ENCODE data around the gene GIT2. TPM values are rescaled to one million over a fixed set of nuclear protein-coding genes. Genes with fewer than 3 reads are reported as not detected.
A peak's percentile ranks its signal among the peaks of the same experiment; 100 is the strongest.

Gene GIT2
- total and polyA plus RNA-seq, 2 of the 13 experiments (the other 11 are each of a cell fraction or from before 2014, with no cell fraction given), result 18.4 to 19.8 TPM

DNA sequence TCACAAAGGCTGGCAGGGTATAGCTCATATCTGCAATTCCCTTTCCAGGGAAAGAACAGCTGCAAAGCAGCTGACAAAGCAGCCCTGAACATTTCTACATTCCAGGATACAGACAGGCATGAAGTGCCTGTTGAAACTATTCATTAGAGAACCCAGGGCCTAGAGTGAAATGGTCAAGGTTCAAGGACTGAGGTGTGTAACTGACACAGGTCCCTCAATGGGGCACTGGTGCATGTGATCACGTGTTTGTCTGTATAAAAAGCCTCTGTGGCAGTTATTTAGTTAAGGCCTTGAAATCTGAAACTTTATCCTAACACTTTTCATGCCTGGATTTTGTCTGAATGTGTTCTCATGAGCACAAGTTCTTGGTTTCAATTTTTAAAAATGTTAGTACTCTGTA is 47.1 kb downstream of the GIT2 start (continued):
- TF ChIP-seq, protein P1, sequence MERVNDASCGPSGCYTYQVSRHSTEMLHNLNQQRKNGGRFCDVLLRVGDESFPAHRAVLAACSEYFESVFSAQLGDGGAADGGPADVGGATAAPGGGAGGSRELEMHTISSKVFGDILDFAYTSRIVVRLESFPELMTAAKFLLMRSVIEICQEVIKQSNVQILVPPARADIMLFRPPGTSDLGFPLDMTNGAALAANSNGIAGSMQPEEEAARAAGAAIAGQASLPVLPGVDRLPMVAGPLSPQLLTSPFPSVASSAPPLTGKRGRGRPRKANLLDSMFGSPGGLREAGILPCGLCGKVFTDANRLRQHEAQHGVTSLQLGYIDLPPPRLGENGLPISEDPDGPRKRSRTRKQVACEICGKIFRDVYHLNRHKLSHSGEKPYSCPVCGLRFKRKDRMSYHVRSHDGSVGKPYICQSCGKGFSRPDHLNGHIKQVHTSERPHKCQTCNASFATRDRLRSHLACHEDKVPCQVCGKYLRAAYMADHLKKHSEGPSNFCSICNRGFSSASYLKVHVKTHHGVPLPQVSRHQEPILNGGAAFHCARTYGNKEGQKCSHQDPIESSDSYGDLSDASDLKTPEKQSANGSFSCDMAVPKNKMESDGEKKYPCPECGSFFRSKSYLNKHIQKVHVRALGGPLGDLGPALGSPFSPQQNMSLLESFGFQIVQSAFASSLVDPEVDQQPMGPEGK (CRISPR knock-in tag; IDR thresholded peaks at IDR 0.05), result peak; percentile 39; the same call in 1 of the 2 replicates
- TF ChIP-seq PRPF4 (IDR thresholded peaks at IDR 0.05; ENCODE audit: low read depth, low read length, poor library complexity, severe bottlenecking) (no peak), POLR2AphosphoS2 (IDR thresholded peaks at IDR 0.05; ENCODE audit: low read depth, low read length) (no peak), ZNF451 (CRISPR knock-in tag; IDR thresholded peaks at IDR 0.05) (no peak), TBX3 (IDR thresholded peaks at IDR 0.05; ENCODE audit: borderline replicate concordance) (peak; percentile 64; the same call in 1 of the 2 replicates), ZNF160 (CRISPR knock-in tag; IDR thresholded peaks at IDR 0.05) (no peak), SAP130 (CRISPR knock-in tag; IDR thresholded peaks at IDR 0.05; ENCODE audit: low read depth) (peak; percentile 96), DNMT3B (CRISPR knock-in tag; conservative IDR thresholded peaks at IDR 0.05) (no peak), DMAP1 (CRISPR knock-in tag; IDR thresholded peaks at IDR 0.05) (peak; percentile 71; the same call in 1 of the 2 replicates), ZNF775 (CRISPR knock-in tag; IDR thresholded peaks at IDR 0.05; ENCODE audit: borderline replicate concordance) (no peak), MED8 (CRISPR knock-in tag; IDR thresholded peaks at IDR 0.05; ENCODE audit: insufficient replicate concordance) (no peak), ZNF768 (CRISPR knock-in tag; IDR thresholded peaks at IDR 0.05) (no peak), ZFP1 (CRISPR knock-in tag; IDR thresholded peaks at IDR 0.05) (0 out of 2 replicates have a peak, but pooled peaks have one; percentile 63), LCORL (IDR thresholded peaks at IDR 0.05) (no peak), LCORL (CRISPR knock-in tag; IDR thresholded peaks at IDR 0.05) (peak; percentile 78), SOX13 (IDR thresholded peaks at IDR 0.05) (0 out of 2 replicates have a peak, but pooled peaks have one; percentile 24), SOX13 (CRISPR knock-in tag; conservative IDR thresholded peaks at IDR 0.05 in 1 of 2, IDR thresholded peaks at IDR 0.05 in 1 of 2) (peak in 1 of 2 experiments; percentile 90; a peak in 2 of 4 replicates), CHCHD3 (CRISPR knock-in tag; IDR thresholded peaks at IDR 0.05) (no peak), ETV5 (CRISPR knock-in tag; IDR thresholded peaks at IDR 0.05; ENCODE audit: borderline replicate concordance) (peak; percentile 47; the same call in 1 of the 2 replicates)
- TF ChIP-seq, protein P2, sequence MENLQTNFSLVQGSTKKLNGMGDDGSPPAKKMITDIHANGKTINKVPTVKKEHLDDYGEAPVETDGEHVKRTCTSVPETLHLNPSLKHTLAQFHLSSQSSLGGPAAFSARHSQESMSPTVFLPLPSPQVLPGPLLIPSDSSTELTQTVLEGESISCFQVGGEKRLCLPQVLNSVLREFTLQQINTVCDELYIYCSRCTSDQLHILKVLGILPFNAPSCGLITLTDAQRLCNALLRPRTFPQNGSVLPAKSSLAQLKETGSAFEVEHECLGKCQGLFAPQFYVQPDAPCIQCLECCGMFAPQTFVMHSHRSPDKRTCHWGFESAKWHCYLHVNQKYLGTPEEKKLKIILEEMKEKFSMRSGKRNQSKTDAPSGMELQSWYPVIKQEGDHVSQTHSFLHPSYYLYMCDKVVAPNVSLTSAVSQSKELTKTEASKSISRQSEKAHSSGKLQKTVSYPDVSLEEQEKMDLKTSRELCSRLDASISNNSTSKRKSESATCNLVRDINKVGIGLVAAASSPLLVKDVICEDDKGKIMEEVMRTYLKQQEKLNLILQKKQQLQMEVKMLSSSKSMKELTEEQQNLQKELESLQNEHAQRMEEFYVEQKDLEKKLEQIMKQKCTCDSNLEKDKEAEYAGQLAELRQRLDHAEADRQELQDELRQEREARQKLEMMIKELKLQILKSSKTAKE (CRISPR knock-in tag; IDR thresholded peaks at IDR 0.05; ENCODE audit: borderline replicate concordance), result no peak
- TF ChIP-seq, protein P3, sequence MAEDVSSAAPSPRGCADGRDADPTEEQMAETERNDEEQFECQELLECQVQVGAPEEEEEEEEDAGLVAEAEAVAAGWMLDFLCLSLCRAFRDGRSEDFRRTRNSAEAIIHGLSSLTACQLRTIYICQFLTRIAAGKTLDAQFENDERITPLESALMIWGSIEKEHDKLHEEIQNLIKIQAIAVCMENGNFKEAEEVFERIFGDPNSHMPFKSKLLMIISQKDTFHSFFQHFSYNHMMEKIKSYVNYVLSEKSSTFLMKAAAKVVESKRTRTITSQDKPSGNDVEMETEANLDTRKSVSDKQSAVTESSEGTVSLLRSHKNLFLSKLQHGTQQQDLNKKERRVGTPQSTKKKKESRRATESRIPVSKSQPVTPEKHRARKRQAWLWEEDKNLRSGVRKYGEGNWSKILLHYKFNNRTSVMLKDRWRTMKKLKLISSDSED (CRISPR knock-in tag; IDR thresholded peaks at IDR 0.05), result no peak
- TF ChIP-seq, protein P4, sequence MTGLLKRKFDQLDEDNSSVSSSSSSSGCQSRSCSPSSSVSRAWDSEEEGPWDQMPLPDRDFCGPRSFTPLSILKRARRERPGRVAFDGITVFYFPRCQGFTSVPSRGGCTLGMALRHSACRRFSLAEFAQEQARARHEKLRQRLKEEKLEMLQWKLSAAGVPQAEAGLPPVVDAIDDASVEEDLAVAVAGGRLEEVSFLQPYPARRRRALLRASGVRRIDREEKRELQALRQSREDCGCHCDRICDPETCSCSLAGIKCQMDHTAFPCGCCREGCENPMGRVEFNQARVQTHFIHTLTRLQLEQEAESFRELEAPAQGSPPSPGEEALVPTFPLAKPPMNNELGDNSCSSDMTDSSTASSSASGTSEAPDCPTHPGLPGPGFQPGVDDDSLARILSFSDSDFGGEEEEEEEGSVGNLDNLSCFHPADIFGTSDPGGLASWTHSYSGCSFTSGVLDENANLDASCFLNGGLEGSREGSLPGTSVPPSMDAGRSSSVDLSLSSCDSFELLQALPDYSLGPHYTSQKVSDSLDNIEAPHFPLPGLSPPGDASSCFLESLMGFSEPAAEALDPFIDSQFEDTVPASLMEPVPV (CRISPR knock-in tag; IDR thresholded peaks at IDR 0.05), result no peak

All from HepG2 (cell line).